DOHH2 (cell line): ENCODE measurements around the gene BCLAF3.

Source experiments
- EZH2phosphoT487 ChIP-seq: fragments of 200-600 bp; sonication (generic); IDR thresholded peaks from 2 replicates; pipeline ENCODE4 v1.6.1; 2017; ENCODE audit warnings: borderline replicate concordance, mild to moderate bottlenecking, antibody characterized with exemption, low read length, moderate library complexity, mixed read lengths
- TF ChIP-seq, protein P1 (sequence below): fragments of 200-600 bp; sonication (generic); IDR thresholded peaks from one replicate; pipeline ENCODE4 v1.5.1; 2014; ENCODE audit warnings: antibody characterized with exemption, mild to moderate bottlenecking, low read depth, low read length; ENCODE audit not compliant: poor library complexity, severe bottlenecking

DNA sequence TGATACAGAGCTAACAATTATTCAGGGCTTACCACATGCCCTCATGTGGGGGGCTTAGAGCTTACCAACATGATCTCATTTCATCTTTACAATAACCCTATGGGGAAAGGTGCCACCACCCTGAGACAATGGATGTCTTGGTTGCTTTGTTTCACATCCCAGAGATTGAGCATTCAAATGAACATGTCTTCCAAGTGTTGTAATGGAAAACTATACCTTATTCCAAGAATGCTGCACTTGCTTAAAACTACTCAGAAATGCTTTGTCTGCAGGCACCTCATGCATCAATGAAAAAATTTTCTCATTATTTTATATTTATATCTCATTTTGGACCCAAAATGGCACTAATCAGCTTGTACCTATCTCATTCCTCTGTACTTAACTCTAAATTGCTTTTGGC is 34.6 kb downstream of the BCLAF3 start:
- TF ChIP-seq, protein P1, sequence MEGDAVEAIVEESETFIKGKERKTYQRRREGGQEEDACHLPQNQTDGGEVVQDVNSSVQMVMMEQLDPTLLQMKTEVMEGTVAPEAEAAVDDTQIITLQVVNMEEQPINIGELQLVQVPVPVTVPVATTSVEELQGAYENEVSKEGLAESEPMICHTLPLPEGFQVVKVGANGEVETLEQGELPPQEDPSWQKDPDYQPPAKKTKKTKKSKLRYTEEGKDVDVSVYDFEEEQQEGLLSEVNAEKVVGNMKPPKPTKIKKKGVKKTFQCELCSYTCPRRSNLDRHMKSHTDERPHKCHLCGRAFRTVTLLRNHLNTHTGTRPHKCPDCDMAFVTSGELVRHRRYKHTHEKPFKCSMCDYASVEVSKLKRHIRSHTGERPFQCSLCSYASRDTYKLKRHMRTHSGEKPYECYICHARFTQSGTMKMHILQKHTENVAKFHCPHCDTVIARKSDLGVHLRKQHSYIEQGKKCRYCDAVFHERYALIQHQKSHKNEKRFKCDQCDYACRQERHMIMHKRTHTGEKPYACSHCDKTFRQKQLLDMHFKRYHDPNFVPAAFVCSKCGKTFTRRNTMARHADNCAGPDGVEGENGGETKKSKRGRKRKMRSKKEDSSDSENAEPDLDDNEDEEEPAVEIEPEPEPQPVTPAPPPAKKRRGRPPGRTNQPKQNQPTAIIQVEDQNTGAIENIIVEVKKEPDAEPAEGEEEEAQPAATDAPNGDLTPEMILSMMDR: no peak
- TF ChIP-seq EZH2phosphoT487: no peak
